Measurements from ENCODE around the gene PLCG1.

PLCG1 gene

GRCh38 chr20:41142245-41142644 lies 4.9 kb downstream of the PLCG1 start:
- no peak for DNase-seq (ENCODE audit: low spot score)

GRCh38 chr20:41142919-41143318 lies 5.6 kb downstream of the PLCG1 start:
- DNase-seq (ENCODE audit: low spot score) = no peak

GRCh38 chr20:41143354-41143753 lies 6.0 kb downstream of the PLCG1 start:
- DNase-seq (ENCODE audit: low spot score) = no peak

GRCh38 chr20:41145317-41145716 lies 8.0 kb downstream of the PLCG1 start:
- no peak for DNase-seq (ENCODE audit: low spot score)

GRCh38 chr20:41145821-41146620 lies 8.7 kb downstream of the PLCG1 start:
- DNase-seq (ENCODE audit: low spot score) = no peak

- peak; percentile 49 for DNase-seq (ENCODE audit: low spot score)
These were observed 10.4 kb downstream of the PLCG1 start for GRCh38 chr20:41147767-41148191.

GRCh38 chr20:41148942-41149341 lies 11.6 kb downstream of the PLCG1 start:
- DNase-seq (ENCODE audit: low spot score) = no peak

GRCh38 chr20:41150664-41151063 lies 13.3 kb downstream of the PLCG1 start:
- DNase-seq (ENCODE audit: low spot score) = peak; percentile 30

- no peak for DNase-seq (ENCODE audit: low spot score)
These were observed 14.0 kb downstream of the PLCG1 start for GRCh38 chr20:41151134-41151869.

GRCh38 chr20:41152108-41152757 lies 14.9 kb downstream of the PLCG1 start:
- DNase-seq (ENCODE audit: low spot score) = no peak

- no peak for DNase-seq (ENCODE audit: low spot score)
These were observed 17.3 kb downstream of the PLCG1 start for GRCh38 chr20:41154436-41155176.

GRCh38 chr20:41155261-41155660 lies 17.9 kb downstream of the PLCG1 start:
- no peak for DNase-seq (ENCODE audit: low spot score)

GRCh38 chr20:41158082-41158625 lies 20.8 kb downstream of the PLCG1 start:
- DNase-seq (ENCODE audit: low spot score) = no peak

GRCh38 chr20:41159547-41159946 lies 22.2 kb downstream of the PLCG1 start:
- no peak for DNase-seq (ENCODE audit: low spot score)

GRCh38 chr20:41160686-41161085 lies 23.3 kb downstream of the PLCG1 start:
- no peak for DNase-seq (ENCODE audit: low spot score)

- no peak for DNase-seq (ENCODE audit: low spot score)
These were observed 24.5 kb downstream of the PLCG1 start for GRCh38 chr20:41161886-41162285.

GRCh38 chr20:41162396-41162795 lies 25.1 kb downstream of the PLCG1 start:
- DNase-seq (ENCODE audit: low spot score) = no peak

- DNase-seq (ENCODE audit: low spot score) = no peak
These were observed 26.5 kb downstream of the PLCG1 start for GRCh38 chr20:41163821-41164220.

- DNase-seq (ENCODE audit: low spot score) = no peak
These were observed 27.9 kb downstream of the PLCG1 start for GRCh38 chr20:41165001-41165882.

GRCh38 chr20:41166201-41167117 lies 29.1 kb downstream of the PLCG1 start:
- DNase-seq (ENCODE audit: low spot score) = no peak
